Panc1 (cell line): ENCODE results near the gene MTAP. TPM values are rescaled to one million over a fixed set of nuclear protein-coding genes. Genes with fewer than 3 reads are reported as not detected.

Experiments used
- ATAC-seq: fragments of 200-7000 bp; cut with Tn5 transposase; 2 replicates; pipeline ENCODE4 v1.9.1; 2020; ENCODE audit warnings: mild to moderate bottlenecking, moderate library complexity
- BruUV-seq: library from RNA; stranded (reverse); fragments of 400-500 nt; replicated peaks from 2 replicates; lab custom pipeline; 2021; lab: Mats Ljungman, UMichigan
- CTCF ChIA-PET: fragments of 300-600 bp; sonication (Branson Sonifier 250); formaldehyde crosslinking; loops from one replicate; lab custom pipeline; 2022; ENCODE audit warnings: antibody characterized with exemption; lab: Charles Lee
- POLR2A ChIA-PET: fragments of 300-600 bp; sonication (Branson Sonifier 250); formaldehyde crosslinking; loops from one replicate; lab custom pipeline; 2022; ENCODE audit warnings: antibody characterized with exemption; lab: Charles Lee
- DNase-seq: peaks from one replicate; pipeline ENCODE4 v3.0.0-alpha.2; 2010; ENCODE audit warnings: low read depth, low spot score
- H3K27ac ChIP-seq: 2 replicates; pipeline ENCODE4 v1.5.1; 2011; ENCODE audit warnings: mild to moderate bottlenecking, low read length, inconsistent platforms
- H3K27me3 ChIP-seq: fragments of 200-500 bp; sonication (Bioruptor generic); 2 replicates; pipeline ENCODE4 v1.6.0; 2014; ENCODE audit warnings: low read length, inconsistent platforms; ENCODE audit not compliant: control insufficient read depth, insufficient read depth
- H3K36me3 ChIP-seq: fragments of 200-500 bp; sonication (Bioruptor generic); 2 replicates; pipeline ENCODE4 v1.5.1; 2014; ENCODE audit warnings: inconsistent platforms, mild to moderate bottlenecking, low read length, moderate library complexity; ENCODE audit not compliant: control insufficient read depth, insufficient read depth
- H3K4me1 ChIP-seq: 2 replicates; pipeline ENCODE4 v1.5.1; 2011; ENCODE audit warnings: inconsistent platforms, mild to moderate bottlenecking, low read length, moderate library complexity; ENCODE audit not compliant: control insufficient read depth, insufficient read depth
- H3K4me3 ChIP-seq, 2 experiments: 2 replicates each; pipeline ENCODE4 v1.5.1; 2011 to 2012; ENCODE audit warnings: low read depth in 2 of 2, low read length in 2 of 2, mild to moderate bottlenecking in 2 of 2, inconsistent platforms in 1 of 2, moderate library complexity in 1 of 2
- H3K9me3 ChIP-seq: fragments of 200-500 bp; sonication (Bioruptor generic); 2 replicates; pipeline ENCODE4 v1.5.1; 2014; ENCODE audit warnings: low read depth, mild to moderate bottlenecking, inconsistent platforms, low read length, moderate library complexity; ENCODE audit not compliant: control insufficient read depth, insufficient read depth
- CTCF ChIP-seq: fragments of 450-650 bp; IDR thresholded peaks from 2 replicates; pipeline ENCODE4 v1.5.1; 2017; ENCODE audit warnings: mild to moderate bottlenecking
- POLR2AphosphoS5 ChIP-seq: IDR thresholded peaks from 2 replicates; pipeline ENCODE4 v1.6.1; 2012; ENCODE audit warnings: mild to moderate bottlenecking, low read depth, low read length, moderate library complexity
- SIN3A ChIP-seq: IDR thresholded peaks from 2 replicates; pipeline ENCODE4 v1.6.1; 2012; ENCODE audit warnings: low read depth, mild to moderate bottlenecking, low read length, moderate library complexity, borderline replicate concordance; ENCODE audit not compliant: insufficient read depth
- TCF7L2 ChIP-seq: IDR thresholded peaks from 2 replicates; pipeline ENCODE4 v1.6.1; 2011; ENCODE audit warnings: mild to moderate bottlenecking, low read depth, low read length, inconsistent platforms
- in situ Hi-C: cut with HindIII; loops from 2 replicates; pipeline ENCODE4 v1.10.0; 2016; ENCODE audit warnings: low sequenced_read_pairs, low pct_unique_long_range_greater_than_20kb
- intact Hi-C: fragments of 100-400 bp; cut with micrococcal nuclease; formaldehyde crosslinking; loops from one replicate; pipeline ENCODE4 v1.10.0; 2022; ENCODE audit not compliant: unreplicated experiment
- total RNA-seq: library from RNA; stranded (reverse); gene quantifications from one replicate; pipeline ENCODE4 v1.2.1, GENCODE V29; 2021; ENCODE audit not compliant: unreplicated experiment
- TF ChIP-seq, protein P1 (sequence below), 2 experiments: IDR thresholded peaks; 2 replicates each; pipeline ENCODE4 v1.6.1; 2011 to 2012; ENCODE audit warnings: low read depth in 2 of 2, control low read depth in 1 of 2, low read length in 1 of 2, mild to moderate bottlenecking in 1 of 2, moderate library complexity in 1 of 2; ENCODE audit not compliant: insufficient read depth in 1 of 2

MTAP gene
- total RNA-seq, 1 experiment from 2014 or later = 9.6 TPM

DNA sequence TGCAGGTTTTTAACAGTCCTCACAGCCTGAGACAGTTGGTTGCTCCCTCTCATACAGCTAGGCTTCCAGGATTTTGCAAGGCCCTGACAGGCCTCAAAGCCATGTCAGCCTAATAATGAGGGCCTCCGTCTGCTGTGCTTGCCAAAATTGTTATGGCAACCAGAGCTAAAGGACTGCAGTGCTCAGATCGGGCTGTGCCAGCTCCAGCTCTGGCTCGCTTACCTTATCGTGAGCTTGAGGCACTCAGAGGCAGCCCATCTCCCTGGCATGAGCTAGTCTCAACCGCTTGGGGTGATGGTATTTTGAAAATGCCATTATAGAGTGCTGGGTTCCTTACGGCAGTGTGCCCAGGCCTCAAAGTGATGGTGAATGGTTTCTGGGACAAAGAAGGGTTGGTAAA lies 8.4 kb downstream of the MTAP start:
- CTCF ChIA-PET = no interaction called here
- H3K36me3 ChIP-seq = peaks cover 4% of the 10 kb centered on the region; the same call in 1 of the 2 replicates
- intact Hi-C loops (no loop called here), in situ Hi-C loops (no loop called here)
- peak overlapping the region; percentile 17; the same call in 1 of the 2 replicates for H3K27ac ChIP-seq
- no TSS peak for BruUV-seq
- ATAC-seq (no peak), DNase-seq (no peak)
- H3K4me1 ChIP-seq = peaks cover 17% of the 10 kb centered on the region
- no peak overlapping the region for H3K4me3 ChIP-seq
- POLR2A ChIA-PET = no interaction called here
- H3K27me3 ChIP-seq = no peaks in the 10 kb centered on the region
- TF ChIP-seq, protein P1, sequence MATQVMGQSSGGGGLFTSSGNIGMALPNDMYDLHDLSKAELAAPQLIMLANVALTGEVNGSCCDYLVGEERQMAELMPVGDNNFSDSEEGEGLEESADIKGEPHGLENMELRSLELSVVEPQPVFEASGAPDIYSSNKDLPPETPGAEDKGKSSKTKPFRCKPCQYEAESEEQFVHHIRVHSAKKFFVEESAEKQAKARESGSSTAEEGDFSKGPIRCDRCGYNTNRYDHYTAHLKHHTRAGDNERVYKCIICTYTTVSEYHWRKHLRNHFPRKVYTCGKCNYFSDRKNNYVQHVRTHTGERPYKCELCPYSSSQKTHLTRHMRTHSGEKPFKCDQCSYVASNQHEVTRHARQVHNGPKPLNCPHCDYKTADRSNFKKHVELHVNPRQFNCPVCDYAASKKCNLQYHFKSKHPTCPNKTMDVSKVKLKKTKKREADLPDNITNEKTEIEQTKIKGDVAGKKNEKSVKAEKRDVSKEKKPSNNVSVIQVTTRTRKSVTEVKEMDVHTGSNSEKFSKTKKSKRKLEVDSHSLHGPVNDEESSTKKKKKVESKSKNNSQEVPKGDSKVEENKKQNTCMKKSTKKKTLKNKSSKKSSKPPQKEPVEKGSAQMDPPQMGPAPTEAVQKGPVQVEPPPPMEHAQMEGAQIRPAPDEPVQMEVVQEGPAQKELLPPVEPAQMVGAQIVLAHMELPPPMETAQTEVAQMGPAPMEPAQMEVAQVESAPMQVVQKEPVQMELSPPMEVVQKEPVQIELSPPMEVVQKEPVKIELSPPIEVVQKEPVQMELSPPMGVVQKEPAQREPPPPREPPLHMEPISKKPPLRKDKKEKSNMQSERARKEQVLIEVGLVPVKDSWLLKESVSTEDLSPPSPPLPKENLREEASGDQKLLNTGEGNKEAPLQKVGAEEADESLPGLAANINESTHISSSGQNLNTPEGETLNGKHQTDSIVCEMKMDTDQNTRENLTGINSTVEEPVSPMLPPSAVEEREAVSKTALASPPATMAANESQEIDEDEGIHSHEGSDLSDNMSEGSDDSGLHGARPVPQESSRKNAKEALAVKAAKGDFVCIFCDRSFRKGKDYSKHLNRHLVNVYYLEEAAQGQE (IDR thresholded peaks at IDR 0.05; ENCODE audit: insufficient read depth in 1 of 2, low read depth in 2 of 2, low read length in 1 of 2) = no peak
- no peak for TF ChIP-seq SIN3A
- TF ChIP-seq CTCF = no peak
- TF ChIP-seq POLR2AphosphoS5 = no peak
- no peak for TF ChIP-seq TCF7L2
- H3K9me3 ChIP-seq = no peaks in the 10 kb centered on the region

DNA sequence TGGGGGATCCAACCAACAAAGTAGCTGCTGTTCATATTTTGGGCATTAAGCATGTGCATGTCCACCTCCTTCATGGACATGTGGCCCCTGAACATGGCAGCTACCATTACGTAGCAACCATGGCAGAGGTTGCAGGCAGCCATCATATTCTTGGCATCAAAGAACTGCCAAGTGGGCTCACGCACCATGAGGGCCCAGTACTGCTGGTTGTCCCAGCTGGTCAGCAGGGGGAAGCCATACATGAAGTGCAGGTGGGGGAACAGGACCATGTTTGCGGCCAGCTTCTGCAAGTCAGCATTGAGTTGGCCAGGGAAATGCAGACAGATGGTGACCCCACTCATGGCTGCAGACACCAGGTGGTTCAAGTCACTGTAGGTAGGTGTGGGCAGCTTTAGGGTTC lies 9.5 kb downstream of the MTAP start:
- CTCF ChIA-PET = no interaction called here
- H3K27ac ChIP-seq = peak overlapping the region; percentile 23; the same call in 1 of the 2 replicates
- H3K36me3 ChIP-seq = peaks cover 12% of the 10 kb centered on the region; the same call in 1 of the 2 replicates
- peaks cover 17% of the 10 kb centered on the region for H3K4me1 ChIP-seq
- H3K27me3 ChIP-seq = no peaks in the 10 kb centered on the region
- intact Hi-C loops (no loop called here), in situ Hi-C loops (no loop called here)
- no peak for DNase-seq
- ATAC-seq = no peak
- POLR2A ChIA-PET = no interaction called here
- H3K9me3 ChIP-seq = no peaks in the 10 kb centered on the region
- TF ChIP-seq, protein P1 (IDR thresholded peaks at IDR 0.05; ENCODE audit: insufficient read depth in 1 of 2, low read depth in 2 of 2, low read length in 1 of 2) = no peak
- TF ChIP-seq POLR2AphosphoS5 (no peak), SIN3A (no peak), CTCF (no peak)
- no peak overlapping the region for H3K4me3 ChIP-seq
- BruUV-seq = no TSS peak
